ENCODE data around the gene DSCAML1.

The DSCAML1 gene

GRCh38 chr11:117831661-117832415 lies 34.8 kb upstream of the DSCAML1 start:
- TF ChIP-seq REST (IDR thresholded peaks at IDR 0.05; ENCODE audit: insufficient read depth in 1 of 2, low read depth in 2 of 2, low read length in 2 of 2) (no peak), FOXP2 (optimal IDR thresholded peaks at IDR 0.05; ENCODE audit: borderline replicate concordance, extremely low read depth, extremely low read length, insufficient read depth) (no peak), SIN3A (IDR thresholded peaks at IDR 0.05; ENCODE audit: borderline replicate concordance, insufficient read depth, low read length) (no peak), TAF1 (IDR thresholded peaks at IDR 0.05; ENCODE audit: borderline replicate concordance, insufficient read depth, low read length) (no peak), POLR2AphosphoS5 (IDR thresholded peaks at IDR 0.05; ENCODE audit: low read depth, low read length) (no peak)

GRCh38 chr11:117830674-117831351 lies 33.8 kb upstream of the DSCAML1 start:
- TF ChIP-seq SIN3A (IDR thresholded peaks at IDR 0.05; ENCODE audit: borderline replicate concordance, insufficient read depth, low read length) = no peak

- TF ChIP-seq TAF1 (IDR thresholded peaks at IDR 0.05; ENCODE audit: borderline replicate concordance, insufficient read depth, low read length) (no peak), SIN3A (IDR thresholded peaks at IDR 0.05; ENCODE audit: borderline replicate concordance, insufficient read depth, low read length) (no peak)
These were observed 33.1 kb upstream of the DSCAML1 start for GRCh38 chr11:117830072-117830471.

GRCh38 chr11:117829369-117829725 lies 32.3 kb upstream of the DSCAML1 start:
- TF ChIP-seq POLR2AphosphoS5 (IDR thresholded peaks at IDR 0.05; ENCODE audit: low read depth, low read length) = no peak
- no peak for TF ChIP-seq TAF1 (IDR thresholded peaks at IDR 0.05; ENCODE audit: borderline replicate concordance, insufficient read depth, low read length)
- TF ChIP-seq SIN3A (IDR thresholded peaks at IDR 0.05; ENCODE audit: borderline replicate concordance, insufficient read depth, low read length) = no peak

GRCh38 chr11:117828611-117829368 lies 31.8 kb upstream of the DSCAML1 start:
- TF ChIP-seq FOXP2 (optimal IDR thresholded peaks at IDR 0.05; ENCODE audit: borderline replicate concordance, extremely low read depth, extremely low read length, insufficient read depth) (no peak), TAF1 (IDR thresholded peaks at IDR 0.05; ENCODE audit: borderline replicate concordance, insufficient read depth, low read length) (no peak), REST (IDR thresholded peaks at IDR 0.05; ENCODE audit: insufficient read depth in 1 of 2, low read depth in 2 of 2, low read length in 2 of 2) (no peak), POLR2AphosphoS5 (IDR thresholded peaks at IDR 0.05; ENCODE audit: low read depth, low read length) (no peak), SIN3A (IDR thresholded peaks at IDR 0.05; ENCODE audit: borderline replicate concordance, insufficient read depth, low read length) (no peak)

- no peak for TF ChIP-seq SIN3A (IDR thresholded peaks at IDR 0.05; ENCODE audit: borderline replicate concordance, insufficient read depth, low read length)
- TF ChIP-seq TAF1 (IDR thresholded peaks at IDR 0.05; ENCODE audit: borderline replicate concordance, insufficient read depth, low read length) = no peak
- TF ChIP-seq POLR2AphosphoS5 (IDR thresholded peaks at IDR 0.05; ENCODE audit: low read depth, low read length) = no peak
- no peak for TF ChIP-seq FOXP2 (optimal IDR thresholded peaks at IDR 0.05; ENCODE audit: borderline replicate concordance, extremely low read depth, extremely low read length, insufficient read depth)
- no peak for TF ChIP-seq REST (IDR thresholded peaks at IDR 0.05; ENCODE audit: insufficient read depth in 1 of 2, low read depth in 2 of 2, low read length in 2 of 2)
These were observed 30.8 kb upstream of the DSCAML1 start for GRCh38 chr11:117827521-117828511.
